SK-N-SH (cell line): ENCODE measurements around the gene FUT2. TPM values are rescaled to one million over a fixed set of nuclear protein-coding genes. Genes with fewer than 3 reads are reported as not detected.

Source experiments
- CTCF ChIA-PET: fragments of 300-600, 350-600 bp; formaldehyde crosslinking; extraction: SDS; loops from one replicate; lab custom pipeline; 2021; lab: Yijun Ruan, JAX
- POLR2A ChIA-PET: fragments of 350-600 bp; sonication (Branson Sonifier 250); formaldehyde crosslinking; extraction: SDS; loops from one replicate; lab custom pipeline; 2020; ENCODE audit warnings: antibody characterized with exemption, inconsistent platforms; lab: Yijun Ruan, JAX
- DNase-seq: peaks from one replicate; pipeline ENCODE4 v3.0.0; 2012
- H2AFZ ChIP-seq: fragments of 200-600 bp; sonication (generic); 2 replicates; pipeline ENCODE4 v1.8.1; 2016; ENCODE audit warnings: antibody characterized with exemption, mild to moderate bottlenecking, low read depth
- H3F3A ChIP-seq: fragments of 200-600 bp; sonication (generic); replicated peaks from 2 replicates; pipeline ENCODE3; 2016; ENCODE audit warnings: antibody characterized with exemption, mild to moderate bottlenecking; ENCODE audit not compliant: insufficient read depth
- H3K27ac ChIP-seq, 2 experiments: fragments of 200-500 bp in 1 of 2; fragments of 200-600 bp in 1 of 2; sonication (Bioruptor generic) in 1 of 2; sonication (generic), shearing (Covaris generic) in 1 of 2; 2 replicates each; pipeline versions ENCODE4 v1.5.1 to v1.6.1; 2014 to 2016; ENCODE audit warnings: low read depth in 2 of 2, inconsistent platforms in 1 of 2, low read length in 1 of 2, mild to moderate bottlenecking in 1 of 2, mixed read lengths in 1 of 2
- H3K27me3 ChIP-seq: fragments of 200-600 bp; sonication (generic), shearing (Covaris generic); 2 replicates; pipeline ENCODE4 v1.6.1; 2016; ENCODE audit warnings: mixed run types; ENCODE audit not compliant: insufficient read depth
- H3K36me3 ChIP-seq, 2 experiments: fragments of 200-500 bp in 1 of 2; fragments of 200-600 bp in 1 of 2; sonication (Bioruptor generic) in 1 of 2; sonication (generic) in 1 of 2; replicated peaks in 1 of 2; 2 replicates each; pipeline versions ENCODE3 to v1.5.1; 2014 to 2016; ENCODE audit warnings: low read length in 1 of 2, mild to moderate bottlenecking in 1 of 2; ENCODE audit not compliant: insufficient read depth in 2 of 2, control insufficient read depth in 1 of 2
- H3K4me1 ChIP-seq, 2 experiments: fragments of 200-500 bp in 1 of 2; fragments of 200-600 bp in 1 of 2; sonication (Bioruptor generic) in 1 of 2; sonication (generic), shearing (Covaris generic) in 1 of 2; 2 replicates each; pipeline versions ENCODE4 v1.5.1 to v1.6.1; 2014 to 2016; ENCODE audit warnings: low read depth in 1 of 2, low read length in 1 of 2, mixed run types in 1 of 2; ENCODE audit not compliant: insufficient read depth in 2 of 2, control insufficient read depth in 1 of 2
- H3K4me2 ChIP-seq: fragments of 200-600 bp; sonication (generic), shearing (Covaris generic); 2 replicates; pipeline ENCODE4 v1.6.1; 2017; ENCODE audit warnings: mixed run types
- H3K4me3 ChIP-seq, 2 experiments: fragments of 200-500 bp in 1 of 2; fragments of 200-600 bp in 1 of 2; sonication (Bioruptor generic) in 1 of 2; sonication (generic), shearing (Covaris generic) in 1 of 2; 2 replicates each; pipeline versions ENCODE4 v1.5.1 to v1.8.1; 2014 to 2016; ENCODE audit warnings: low read depth in 2 of 2, inconsistent platforms in 1 of 2, low read length in 1 of 2, mild to moderate bottlenecking in 1 of 2, mixed read lengths in 1 of 2, moderate library complexity in 1 of 2
- H3K79me2 ChIP-seq: fragments of 200-600 bp; sonication (generic); 2 replicates; pipeline ENCODE4 v1.8.1; 2017; ENCODE audit warnings: mild to moderate bottlenecking; ENCODE audit not compliant: insufficient read depth
- H3K9ac ChIP-seq: fragments of 200-600 bp; sonication (generic); 2 replicates; pipeline ENCODE4 v1.6.1; 2017; ENCODE audit warnings: mixed run types
- H3K9me2 ChIP-seq: fragments of 200-600 bp; sonication (generic); 2 replicates; pipeline ENCODE4 v1.6.1; 2017; ENCODE audit warnings: mixed run types
- H3K9me3 ChIP-seq: fragments of 200-600 bp; sonication (generic); 2 replicates; pipeline ENCODE4 v1.6.1; 2017; ENCODE audit warnings: mixed run types, mild to moderate bottlenecking, moderate library complexity
- H4K20me1 ChIP-seq: fragments of 200-600 bp; sonication (generic); 2 replicates; pipeline ENCODE4 v1.6.1; 2017; ENCODE audit warnings: mild to moderate bottlenecking, mixed run types; ENCODE audit not compliant: insufficient read depth
- CHD2 ChIP-seq: fragments of 150-350 bp; IDR thresholded peaks from 2 replicates; pipeline ENCODE4 v1.6.1; 2018; ENCODE audit warnings: low read length; ENCODE audit not compliant: partially characterized antibody
- EP300 ChIP-seq, 2 experiments: IDR thresholded peaks; 2 replicates each; pipeline versions ENCODE4 v1.4.0 to v1.6.1; 2012; ENCODE audit warnings: borderline replicate concordance in 1 of 2, low read depth in 1 of 2, low read length in 1 of 2
- EZH2phosphoT487 ChIP-seq: fragments of 200-600 bp; sonication (generic); IDR thresholded peaks from 2 replicates; pipeline ENCODE4 v1.6.1; 2017; ENCODE audit warnings: low read depth, mixed run types, mild to moderate bottlenecking, antibody characterized with exemption, moderate library complexity, borderline replicate concordance
- FOSL2 ChIP-seq: IDR thresholded peaks from 2 replicates; pipeline ENCODE4 v1.4.0; 2012; ENCODE audit warnings: low read depth, mild to moderate bottlenecking, moderate library complexity, borderline replicate concordance
- GABPA ChIP-seq: IDR thresholded peaks from 2 replicates; pipeline ENCODE4 v1.4.0; 2012; ENCODE audit warnings: low read depth, mild to moderate bottlenecking
- MXI1 ChIP-seq: IDR thresholded peaks from 2 replicates; pipeline ENCODE4 v1.6.1; 2012; ENCODE audit warnings: mild to moderate bottlenecking, low read depth, low read length, improper control_type of control experiment
- RFX5 ChIP-seq: IDR thresholded peaks from 2 replicates; pipeline ENCODE4 v1.6.1; 2012; ENCODE audit warnings: mild to moderate bottlenecking, improper control_type of control experiment, low read length
- TAF1 ChIP-seq: IDR thresholded peaks from 2 replicates; pipeline ENCODE4 v1.6.1; 2012; ENCODE audit warnings: low read depth, mild to moderate bottlenecking, low read length, moderate library complexity, borderline replicate concordance
- TCF12 ChIP-seq: IDR thresholded peaks from 2 replicates; pipeline ENCODE4 v1.4.0; 2012
- TEAD4 ChIP-seq: IDR thresholded peaks from 2 replicates; pipeline ENCODE4 v1.4.0; 2012; ENCODE audit warnings: mild to moderate bottlenecking, borderline replicate concordance; ENCODE audit not compliant: insufficient read depth
- WGBS: methylation state at CpG from one replicate; pipeline ENCODE4 v1.1.6; 2017; ENCODE audit warnings: low lambda C conversion rate; 5-methylcytosine and 5-hydroxymethylcytosine counted together
- polyA plus RNA-seq, 3 experiments: library from polyadenylated mRNA; depleted of rRNA; stranded (reverse); fragments of >200 nt; gene quantifications; 2 replicates each; pipeline ENCODE4 v1.2.3, GENCODE V29; 2012
- TF ChIP-seq, protein P1 (sequence below): fragments of 200-600 bp; sonication (generic); IDR thresholded peaks from 2 replicates; pipeline ENCODE4 v1.6.1; 2017; ENCODE audit warnings: antibody characterized with exemption, mild to moderate bottlenecking, moderate library complexity
- TF ChIP-seq, protein P2 (sequence below): IDR thresholded peaks from 2 replicates; pipeline ENCODE4 v1.4.0; 2012; ENCODE audit warnings: low read depth
- TF ChIP-seq, protein P3 (sequence below): IDR thresholded peaks from 2 replicates; pipeline ENCODE4 v1.4.0; 2012; ENCODE audit warnings: low read depth, borderline replicate concordance
- TF ChIP-seq, protein P4 (sequence below): IDR thresholded peaks from 2 replicates; pipeline ENCODE4; 2012

The FUT2 gene
- polyA plus RNA-seq, 1 of the 3 experiments (the other 2 are of a cell fraction) = not detected

DNA sequence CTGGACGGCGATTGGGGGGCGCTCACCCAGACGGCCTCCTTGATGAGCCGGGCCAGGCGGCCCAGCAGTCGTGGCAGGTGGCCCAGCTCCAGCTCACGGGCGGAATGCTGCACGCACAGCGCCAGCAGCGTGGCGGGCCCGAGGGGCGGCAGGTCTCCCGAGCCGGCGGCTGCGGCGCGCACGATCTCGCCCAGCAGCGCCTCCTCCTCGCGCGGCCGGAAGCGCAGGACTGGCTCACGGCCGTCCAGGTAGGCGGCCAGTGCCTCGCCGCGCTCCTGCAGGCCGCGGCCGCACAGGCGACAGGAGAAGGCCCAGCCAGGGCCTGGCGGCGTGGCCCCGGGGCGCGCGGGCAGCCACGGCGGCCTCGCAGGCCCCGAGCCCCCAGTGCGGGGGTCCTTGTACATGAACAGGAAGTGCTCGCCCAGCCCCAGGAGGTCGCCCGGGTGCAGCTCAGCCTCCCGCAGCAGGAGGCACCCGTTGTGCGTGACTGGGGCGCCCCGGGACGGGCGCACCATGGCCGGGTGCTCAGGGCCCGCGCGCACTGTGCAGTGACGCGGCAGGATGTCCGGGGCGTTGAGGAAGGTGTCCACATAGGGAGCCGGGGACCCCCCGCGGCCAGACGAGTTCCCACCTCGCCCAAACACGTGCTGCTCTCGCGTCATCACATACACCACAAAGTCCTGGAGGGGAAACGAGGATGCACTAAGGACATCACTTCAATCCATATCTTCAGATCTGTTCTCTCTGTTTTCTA lies 33.3 kb downstream of the FUT2 start:
- Histone ChIP-seq H4K20me1 (no peaks in the 10 kb centered on the region), H3K9ac (no peak overlapping the region), H3K9me3 (no peaks in the 10 kb centered on the region), H3K79me2 (no peaks in the 10 kb centered on the region), H3F3A (peaks cover 13% of the 10 kb centered on the region), H3K4me3 (no peak overlapping the region), H3K27me3 (no peaks in the 10 kb centered on the region), H3K27ac (no peak overlapping the region), H3K36me3 (no peaks in the 10 kb centered on the region), H3K4me2 (no peak overlapping the region), H2AFZ (no peak overlapping the region), H3K4me1 (peaks cover 0 to 11% of the 10 kb centered on the region in 2 experiments; a peak in 3 of 4 replicates), H3K9me2 (no peaks in the 10 kb centered on the region)
- no peak for TF ChIP-seq EP300 (IDR thresholded peaks at IDR 0.05; ENCODE audit: borderline replicate concordance in 1 of 2, low read depth in 1 of 2, low read length in 1 of 2)
- TF ChIP-seq, protein P1, sequence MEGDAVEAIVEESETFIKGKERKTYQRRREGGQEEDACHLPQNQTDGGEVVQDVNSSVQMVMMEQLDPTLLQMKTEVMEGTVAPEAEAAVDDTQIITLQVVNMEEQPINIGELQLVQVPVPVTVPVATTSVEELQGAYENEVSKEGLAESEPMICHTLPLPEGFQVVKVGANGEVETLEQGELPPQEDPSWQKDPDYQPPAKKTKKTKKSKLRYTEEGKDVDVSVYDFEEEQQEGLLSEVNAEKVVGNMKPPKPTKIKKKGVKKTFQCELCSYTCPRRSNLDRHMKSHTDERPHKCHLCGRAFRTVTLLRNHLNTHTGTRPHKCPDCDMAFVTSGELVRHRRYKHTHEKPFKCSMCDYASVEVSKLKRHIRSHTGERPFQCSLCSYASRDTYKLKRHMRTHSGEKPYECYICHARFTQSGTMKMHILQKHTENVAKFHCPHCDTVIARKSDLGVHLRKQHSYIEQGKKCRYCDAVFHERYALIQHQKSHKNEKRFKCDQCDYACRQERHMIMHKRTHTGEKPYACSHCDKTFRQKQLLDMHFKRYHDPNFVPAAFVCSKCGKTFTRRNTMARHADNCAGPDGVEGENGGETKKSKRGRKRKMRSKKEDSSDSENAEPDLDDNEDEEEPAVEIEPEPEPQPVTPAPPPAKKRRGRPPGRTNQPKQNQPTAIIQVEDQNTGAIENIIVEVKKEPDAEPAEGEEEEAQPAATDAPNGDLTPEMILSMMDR = no peak
- 93% methylated on average over 44 of the region's 77 CpGs for WGBS
- POLR2A ChIA-PET = no interaction called here
- DNase-seq = no peak
- CTCF ChIA-PET = interaction anchor here (0.8 to 1.3 kb wide), 2 partner anchors 53 to 83 kb away, joined by 3 to 4 read pairs; partner anchors contain the start of gene CA11

DNA sequence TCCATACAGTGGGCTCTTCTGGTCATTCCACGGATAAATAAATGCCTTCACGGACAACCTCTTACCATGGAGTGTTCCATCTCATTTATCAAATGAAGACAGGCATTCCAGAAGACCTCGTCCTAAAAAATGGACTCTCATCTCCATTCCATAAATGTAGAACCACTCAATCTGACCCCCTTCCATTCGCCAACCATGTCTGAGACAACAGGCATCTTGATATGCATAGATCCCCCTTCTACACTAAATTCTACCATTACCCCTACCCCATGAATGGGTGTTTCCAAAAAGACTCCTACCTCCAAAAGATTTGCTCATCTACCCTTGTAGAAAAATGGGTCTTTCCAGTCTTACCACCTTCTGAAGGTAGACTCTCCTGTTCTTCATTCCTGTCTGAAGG lies 35.7 kb downstream of the FUT2 start:
- no peaks in the 10 kb centered on the region for H4K20me1 ChIP-seq
- H3K9ac ChIP-seq = no peak overlapping the region
- H3K9me3 ChIP-seq = no peaks in the 10 kb centered on the region
- H3K4me3 ChIP-seq = no peak overlapping the region
- H3K36me3 ChIP-seq = no peaks in the 10 kb centered on the region
- H3K9me2 ChIP-seq = no peaks in the 10 kb centered on the region
- no peaks in the 10 kb centered on the region for H3K27me3 ChIP-seq
- no peak overlapping the region for H3K27ac ChIP-seq
- 53% methylated on average over 4 of the region's 4 CpGs for WGBS
- CTCF ChIA-PET = no interaction called here
- POLR2A ChIA-PET = no interaction called here
- no peak overlapping the region for H3K4me2 ChIP-seq
- TF ChIP-seq CHD2 (no peak), EZH2phosphoT487 (no peak), TCF12 (no peak), RFX5 (no peak), MXI1 (no peak), GABPA (no peak), FOSL2 (no peak), TAF1 (no peak), TEAD4 (no peak)
- TF ChIP-seq, protein P2, sequence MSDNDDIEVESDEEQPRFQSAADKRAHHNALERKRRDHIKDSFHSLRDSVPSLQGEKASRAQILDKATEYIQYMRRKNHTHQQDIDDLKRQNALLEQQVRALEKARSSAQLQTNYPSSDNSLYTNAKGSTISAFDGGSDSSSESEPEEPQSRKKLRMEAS = no peak
- TF ChIP-seq, protein P3, sequence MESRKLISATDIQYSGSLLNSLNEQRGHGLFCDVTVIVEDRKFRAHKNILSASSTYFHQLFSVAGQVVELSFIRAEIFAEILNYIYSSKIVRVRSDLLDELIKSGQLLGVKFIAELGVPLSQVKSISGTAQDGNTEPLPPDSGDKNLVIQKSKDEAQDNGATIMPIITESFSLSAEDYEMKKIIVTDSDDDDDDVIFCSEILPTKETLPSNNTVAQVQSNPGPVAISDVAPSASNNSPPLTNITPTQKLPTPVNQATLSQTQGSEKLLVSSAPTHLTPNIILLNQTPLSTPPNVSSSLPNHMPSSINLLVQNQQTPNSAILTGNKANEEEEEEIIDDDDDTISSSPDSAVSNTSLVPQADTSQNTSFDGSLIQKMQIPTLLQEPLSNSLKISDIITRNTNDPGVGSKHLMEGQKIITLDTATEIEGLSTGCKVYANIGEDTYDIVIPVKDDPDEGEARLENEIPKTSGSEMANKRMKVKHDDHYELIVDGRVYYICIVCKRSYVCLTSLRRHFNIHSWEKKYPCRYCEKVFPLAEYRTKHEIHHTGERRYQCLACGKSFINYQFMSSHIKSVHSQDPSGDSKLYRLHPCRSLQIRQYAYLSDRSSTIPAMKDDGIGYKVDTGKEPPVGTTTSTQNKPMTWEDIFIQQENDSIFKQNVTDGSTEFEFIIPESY = no peak
- TF ChIP-seq, protein P4, sequence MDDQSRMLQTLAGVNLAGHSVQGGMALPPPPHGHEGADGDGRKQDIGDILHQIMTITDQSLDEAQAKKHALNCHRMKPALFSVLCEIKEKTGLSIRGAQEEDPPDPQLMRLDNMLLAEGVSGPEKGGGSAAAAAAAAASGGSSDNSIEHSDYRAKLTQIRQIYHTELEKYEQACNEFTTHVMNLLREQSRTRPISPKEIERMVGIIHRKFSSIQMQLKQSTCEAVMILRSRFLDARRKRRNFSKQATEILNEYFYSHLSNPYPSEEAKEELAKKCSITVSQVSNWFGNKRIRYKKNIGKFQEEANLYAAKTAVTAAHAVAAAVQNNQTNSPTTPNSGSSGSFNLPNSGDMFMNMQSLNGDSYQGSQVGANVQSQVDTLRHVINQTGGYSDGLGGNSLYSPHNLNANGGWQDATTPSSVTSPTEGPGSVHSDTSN = no peak
- TF ChIP-seq, protein P1 = no peak
- no peaks in the 10 kb centered on the region for H3F3A ChIP-seq
- H2AFZ ChIP-seq = no peak overlapping the region
- no peak for DNase-seq
- H3K4me1 ChIP-seq = no peaks in the 10 kb centered on the region
- no peaks in the 10 kb centered on the region for H3K79me2 ChIP-seq
